A549 (cell line): Measurements from ENCODE around the gene CBX4. TPM values are rescaled to one million over a fixed set of nuclear protein-coding genes. Genes with fewer than 3 reads are reported as not detected.

Source experiments
- ATAC-seq, 2 experiments: fragments of 200-7000 bp in 1 of 2; fragments of >200 bp in 1 of 2; cut with Nextera tagmentation in 1 of 2; cut with Tn5 transposase in 1 of 2; 3 replicates each; pipeline versions ENCODE4 v1.8.0 to v1.9.1; 2018 to 2020; ENCODE audit warnings: mild to moderate bottlenecking in 1 of 2, moderate library complexity in 1 of 2
- CTCF ChIA-PET: fragments of 300-600 bp; sonication (Branson Sonifier 250); formaldehyde crosslinking; extraction: SDS; loops from one replicate; lab custom pipeline; 2021; ENCODE audit warnings: antibody characterized with exemption, inconsistent platforms; lab: Yijun Ruan, JAX
- POLR2A ChIA-PET: fragments of 350-600 bp; formaldehyde crosslinking; extraction: SDS; loops from one replicate; lab custom pipeline; 2021; ENCODE audit warnings: antibody characterized with exemption, inconsistent platforms; lab: Yijun Ruan, JAX
- DNase-seq, 2 experiments: peaks; one replicate each; pipeline versions ENCODE4 v3.0.0 to v3.0.0-alpha.2; 2011 to 2016; ENCODE audit warnings: low read depth in 1 of 2, low spot score in 1 of 2
- FAIRE-seq: peaks from 2 replicates; lab custom pipeline; 2011; peaks lifted over from hg19 to GRCh38; lab: Jason Lieb, UNC
- H3K27ac ChIP-seq, 2 experiments: fragments of >200 bp; sonication (Bioruptor Twin); formaldehyde crosslinking; 3 replicates each; pipeline ENCODE4 v1.5.1; 2016 to 2017
- H3K4me1 ChIP-seq: fragments of >200 bp; sonication (Bioruptor Twin); formaldehyde crosslinking; 3 replicates; pipeline ENCODE4 v1.6.1; 2016
- H3K4me2 ChIP-seq: fragments of >200 bp; sonication (Bioruptor Twin); formaldehyde crosslinking; 3 replicates; pipeline ENCODE4 v1.6.1; 2016
- H3K4me3 ChIP-seq: fragments of >200 bp; sonication (Bioruptor Twin); formaldehyde crosslinking; 3 replicates; pipeline ENCODE4 v1.5.1; 2016
- H3K9me3 ChIP-seq: fragments of >200 bp; sonication (Bioruptor Twin); formaldehyde crosslinking; 3 replicates; pipeline ENCODE4 v1.6.1; 2016
- CHD2 ChIP-seq: fragments of 150-350 bp; IDR thresholded peaks from 2 replicates; pipeline ENCODE4 v1.6.1; 2014; ENCODE audit warnings: low read length; ENCODE audit not compliant: partially characterized antibody
- CHD4 ChIP-seq: fragments of 200-600 bp; sonication (generic); IDR thresholded peaks from 2 replicates; pipeline ENCODE4 v1.6.1; 2016; ENCODE audit warnings: antibody characterized with exemption, mild to moderate bottlenecking, borderline replicate concordance
- CTCF ChIP-seq: fragments of >200 bp; sonication (Bioruptor Twin); formaldehyde crosslinking; IDR thresholded peaks from 3 replicates; pipeline ENCODE4 v1.5.1; 2016
- EHF ChIP-seq: fragments of 250-450 bp; sonication (Bioruptor Pico); IDR thresholded peaks from 2 replicates; pipeline ENCODE4 v1.5.0; 2020; ENCODE audit warnings: mild to moderate bottlenecking
- GATA3 ChIP-seq: IDR thresholded peaks from 2 replicates; pipeline ENCODE4 v1.6.1; 2012; ENCODE audit warnings: borderline replicate concordance
- HDAC2 ChIP-seq: fragments of 200-600 bp; sonication (generic); IDR thresholded peaks from 2 replicates; pipeline ENCODE4 v1.6.1; 2016
- HES2 ChIP-seq: fragments of >200 bp; sonication (Bioruptor Twin); formaldehyde crosslinking; IDR thresholded peaks from 2 replicates; pipeline ENCODE4 v1.6.1; 2016
- MAX ChIP-seq: IDR thresholded peaks from 2 replicates; pipeline ENCODE4 v1.6.1; 2012
- MAZ ChIP-seq: fragments of 150-350 bp; IDR thresholded peaks from 2 replicates; pipeline ENCODE4 v1.6.1; 2014; ENCODE audit warnings: antibody characterized with exemption, low read depth, low read length, borderline replicate concordance
- NFE2L2 ChIP-seq: fragments of 150-350 bp; conservative IDR thresholded peaks from 2 replicates; pipeline ENCODE4 v1.6.1; 2014; ENCODE audit warnings: low read length
- NPAS2 ChIP-seq: fragments of 250-450 bp; sonication (Bioruptor Pico); IDR thresholded peaks from 2 replicates; pipeline ENCODE4 v1.8.0; 2022; ENCODE audit warnings: mild to moderate bottlenecking, moderate library complexity, borderline replicate concordance
- POLR2A ChIP-seq: IDR thresholded peaks from 2 replicates; pipeline ENCODE4 v1.6.1; 2012; ENCODE audit warnings: mild to moderate bottlenecking, low read length
- POLR2AphosphoS2 ChIP-seq: conservative IDR thresholded peaks from 2 replicates; pipeline ENCODE4 v1.6.1; 2012; ENCODE audit warnings: low read length, improper control_type of control experiment, inconsistent platforms
- RAD21 ChIP-seq, 2 experiments: fragments of >200 bp in 1 of 2; sonication (Bioruptor Twin) in 1 of 2; formaldehyde crosslinking in 1 of 2; IDR thresholded peaks in 1 of 2; conservative IDR thresholded peaks in 1 of 2; 2 replicates in 1 of 2; 3 replicates in 1 of 2; pipeline ENCODE4 v1.6.1; 2012 to 2018; ENCODE audit warnings: inconsistent platforms in 1 of 2
- TFCP2L1 ChIP-seq: fragments of 250-450 bp; sonication (Bioruptor Pico); IDR thresholded peaks from 2 replicates; pipeline ENCODE4 v1.5.0; 2021; ENCODE audit warnings: mild to moderate bottlenecking
- TP53 ChIP-seq: fragments of 250-450 bp; sonication (Bioruptor Pico); IDR thresholded peaks from 2 replicates; pipeline ENCODE4 v1.5.0; 2021; ENCODE audit warnings: mild to moderate bottlenecking, moderate library complexity
- ZC3H11A ChIP-seq: fragments of 450-650 bp; IDR thresholded peaks from 2 replicates; pipeline ENCODE4 v1.6.1; 2014; ENCODE audit warnings: antibody characterized with exemption, mild to moderate bottlenecking
- ZFP36 ChIP-seq: fragments of 450-650 bp; IDR thresholded peaks from 2 replicates; pipeline ENCODE4 v1.6.1; 2014; ENCODE audit warnings: borderline replicate concordance; ENCODE audit not compliant: partially characterized antibody
- ZSCAN20 ChIP-seq: fragments of 250-450 bp; sonication (Bioruptor Pico); IDR thresholded peaks from 2 replicates; pipeline ENCODE4 v1.8.0; 2022; ENCODE audit warnings: mild to moderate bottlenecking, moderate library complexity
- WGBS: methylation state at CpG from one replicate; pipeline ENCODE4 v1.1.6; 2017; ENCODE audit errors: missing lambda C conversion rate; 5-methylcytosine and 5-hydroxymethylcytosine counted together
- polyA plus RNA-seq, 4 experiments: library from polyadenylated mRNA; depleted of rRNA in 3 of 4; stranded (reverse); fragments of >200 nt; fragmentation: RNase III in 1 of 4; extraction: RNeasy Plus Mini Kit Qiagen cat#74134 plus additional on column Dnase treatment in 1 of 4; gene quantifications; 2 replicates in 3 of 4; 3 replicates in 1 of 4; pipeline ENCODE4 v1.2.3, GENCODE V29; 2011 to 2017
- TF ChIP-seq, protein P1 (sequence below): IDR thresholded peaks from 2 replicates; pipeline ENCODE4 v1.6.1; 2012
- TF ChIP-seq, protein P2 (sequence below): fragments of 150-350 bp; IDR thresholded peaks from 2 replicates; pipeline ENCODE4 v1.6.1; 2014; ENCODE audit warnings: low read depth, mild to moderate bottlenecking, low read length

The CBX4 gene
- polyA plus RNA-seq, 2 of the 4 experiments (the other 2 are of a cell fraction) = 31.0 to 34.1 TPM

DNA sequence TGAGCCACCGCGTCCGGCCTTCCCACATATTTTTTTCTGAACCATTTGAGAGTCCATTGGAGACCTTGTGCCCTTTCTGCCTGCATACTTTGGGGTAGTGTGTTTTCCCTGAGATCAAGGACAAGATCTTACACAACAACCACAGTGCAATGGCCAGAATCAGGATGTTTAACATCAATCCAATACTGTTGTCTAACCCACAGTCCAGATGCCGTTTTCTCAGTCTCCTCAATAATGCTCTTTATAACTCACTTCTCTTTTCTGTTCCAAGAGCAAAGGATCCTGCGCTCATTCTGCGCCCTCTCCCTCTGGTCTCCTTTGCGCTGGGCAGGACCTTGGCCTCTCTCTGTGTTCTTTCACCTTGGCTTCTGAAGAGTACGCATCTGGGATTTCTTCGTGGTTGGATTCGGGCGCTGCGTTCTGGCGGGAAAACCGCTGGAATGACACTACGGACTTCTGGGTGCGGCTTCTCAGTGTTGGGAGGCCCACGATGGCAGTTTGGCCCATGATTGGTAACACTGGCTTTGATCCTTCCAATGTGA is 16.6 kb downstream of the CBX4 start:
- ATAC-seq = no peak
- no peak for TF ChIP-seq MAZ
- TF ChIP-seq CHD2 = no peak
- TF ChIP-seq ZC3H11A = no peak
- TF ChIP-seq, protein P1, sequence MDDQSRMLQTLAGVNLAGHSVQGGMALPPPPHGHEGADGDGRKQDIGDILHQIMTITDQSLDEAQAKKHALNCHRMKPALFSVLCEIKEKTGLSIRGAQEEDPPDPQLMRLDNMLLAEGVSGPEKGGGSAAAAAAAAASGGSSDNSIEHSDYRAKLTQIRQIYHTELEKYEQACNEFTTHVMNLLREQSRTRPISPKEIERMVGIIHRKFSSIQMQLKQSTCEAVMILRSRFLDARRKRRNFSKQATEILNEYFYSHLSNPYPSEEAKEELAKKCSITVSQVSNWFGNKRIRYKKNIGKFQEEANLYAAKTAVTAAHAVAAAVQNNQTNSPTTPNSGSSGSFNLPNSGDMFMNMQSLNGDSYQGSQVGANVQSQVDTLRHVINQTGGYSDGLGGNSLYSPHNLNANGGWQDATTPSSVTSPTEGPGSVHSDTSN = no peak
- no peak for TF ChIP-seq RAD21 (conservative IDR thresholded peaks at IDR 0.05 in 1 of 2, IDR thresholded peaks at IDR 0.05 in 1 of 2)
- TF ChIP-seq, protein P2, sequence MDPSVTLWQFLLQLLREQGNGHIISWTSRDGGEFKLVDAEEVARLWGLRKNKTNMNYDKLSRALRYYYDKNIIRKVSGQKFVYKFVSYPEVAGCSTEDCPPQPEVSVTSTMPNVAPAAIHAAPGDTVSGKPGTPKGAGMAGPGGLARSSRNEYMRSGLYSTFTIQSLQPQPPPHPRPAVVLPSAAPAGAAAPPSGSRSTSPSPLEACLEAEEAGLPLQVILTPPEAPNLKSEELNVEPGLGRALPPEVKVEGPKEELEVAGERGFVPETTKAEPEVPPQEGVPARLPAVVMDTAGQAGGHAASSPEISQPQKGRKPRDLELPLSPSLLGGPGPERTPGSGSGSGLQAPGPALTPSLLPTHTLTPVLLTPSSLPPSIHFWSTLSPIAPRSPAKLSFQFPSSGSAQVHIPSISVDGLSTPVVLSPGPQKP = no peak
- no peak for TF ChIP-seq MAX
- no peak for TF ChIP-seq ZFP36
- TF ChIP-seq GATA3 = no peak
- no peak for TF ChIP-seq POLR2AphosphoS2
- TF ChIP-seq NPAS2 (CRISPR knock-in tag) = no peak
- TF ChIP-seq CTCF = no peak
- no peak for TF ChIP-seq EHF (CRISPR knock-in tag)
- no peak for TF ChIP-seq ZSCAN20 (CRISPR knock-in tag)
- no peak for TF ChIP-seq TFCP2L1 (CRISPR knock-in tag)
- no peak for TF ChIP-seq NFE2L2
- no peak for TF ChIP-seq HES2
- ChIA-PET CTCF (interaction anchor here (1.2 to 39.8 kb wide), 6 partner anchors 2 to 100 kb away, joined by 3 to 1281 read pairs (median 50); partner anchors contain the start of genes CBX4 and CBX8), POLR2A (interaction anchor here (1.3 kb wide), 1 partner anchor 17 kb away, joined by 9 read pairs; the partner anchor contains the start of gene CBX4)
- no peak for FAIRE-seq
- no peak for DNase-seq
- Histone ChIP-seq H3K27ac (no peak overlapping the region), H3K9me3 (no peaks in the 10 kb centered on the region), H3K4me3 (no peak overlapping the region), H3K4me1 (no peaks in the 10 kb centered on the region), H3K4me2 (no peak overlapping the region)
- 93% methylated on average over 17 of the region's 17 CpGs for WGBS

- no peaks in the 10 kb centered on the region for H3K9me3 ChIP-seq
- FAIRE-seq (no peak), DNase-seq (no peak), ATAC-seq (no peak; a peak in 1 of 6 replicates)
- no peak for TF ChIP-seq ZSCAN20 (CRISPR knock-in tag)
- no peak for TF ChIP-seq POLR2A
- TF ChIP-seq CTCF = no peak
- no peak for TF ChIP-seq CHD4
- no peak for TF ChIP-seq HDAC2
- TF ChIP-seq, protein P1 = no peak
- TF ChIP-seq TP53 (CRISPR knock-in tag) = no peak
- ChIA-PET POLR2A (interaction anchor here (1.3 kb wide), 1 partner anchor 18 kb away, joined by 9 read pairs; the partner anchor contains the start of gene CBX4), CTCF (interaction anchor here (0.5 to 39.8 kb wide), 10 partner anchors 1 to 177 kb away, joined by 3 to 1281 read pairs (median 4); partner anchors contain the start of genes CBX4 and CBX8)
- 82% methylated on average over 12 of the region's 12 CpGs for WGBS
- H3K4me1 ChIP-seq = no peaks in the 10 kb centered on the region
- H3K27ac ChIP-seq = no peak overlapping the region
- no peak overlapping the region for H3K4me2 ChIP-seq
- H3K4me3 ChIP-seq = no peak overlapping the region
Measured at GRCh38 chr17:79821331-79822095, 17.7 kb downstream of the CBX4 start.
